ENCODE measurements around the gene APOA1. TPM values are rescaled to one million over a fixed set of nuclear protein-coding genes. Genes with fewer than 3 reads are reported as not detected.

APOA1 gene
- total and polyA plus RNA-seq, 3 donors from 2014 or later: 617 to 2,741 (median 2,156) TPM

DNA sequence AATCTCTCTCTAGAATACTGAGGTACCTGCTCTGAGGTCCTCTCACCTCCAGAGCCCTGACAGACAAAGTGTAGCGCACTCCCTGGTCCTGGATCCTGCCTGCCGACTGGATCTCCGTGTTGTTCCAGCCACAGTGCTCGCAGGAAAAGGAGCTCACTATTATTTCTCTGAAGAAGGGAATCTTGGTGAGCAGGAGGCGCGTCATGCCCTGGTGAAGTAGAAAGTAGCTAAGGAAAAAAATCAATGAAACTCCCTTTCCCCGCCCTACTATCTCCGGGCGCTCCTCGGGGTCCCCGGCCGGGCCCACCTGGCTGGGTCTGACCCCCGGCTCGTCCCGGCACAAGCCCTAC lies 50.0 kb downstream of the APOA1 start:
- peak; percentile 20 for DNase-seq
- no peaks in the 10 kb centered on the region for H3K36me3 ChIP-seq (ENCODE audit: low read depth, missing control alignments)
- H3K9me3 ChIP-seq: no peaks in the 10 kb centered on the region
- intact Hi-C loops (cut with DNase I; ENCODE audit: low total_unique reads): no loop called here
- TF ChIP-seq, protein P1, sequence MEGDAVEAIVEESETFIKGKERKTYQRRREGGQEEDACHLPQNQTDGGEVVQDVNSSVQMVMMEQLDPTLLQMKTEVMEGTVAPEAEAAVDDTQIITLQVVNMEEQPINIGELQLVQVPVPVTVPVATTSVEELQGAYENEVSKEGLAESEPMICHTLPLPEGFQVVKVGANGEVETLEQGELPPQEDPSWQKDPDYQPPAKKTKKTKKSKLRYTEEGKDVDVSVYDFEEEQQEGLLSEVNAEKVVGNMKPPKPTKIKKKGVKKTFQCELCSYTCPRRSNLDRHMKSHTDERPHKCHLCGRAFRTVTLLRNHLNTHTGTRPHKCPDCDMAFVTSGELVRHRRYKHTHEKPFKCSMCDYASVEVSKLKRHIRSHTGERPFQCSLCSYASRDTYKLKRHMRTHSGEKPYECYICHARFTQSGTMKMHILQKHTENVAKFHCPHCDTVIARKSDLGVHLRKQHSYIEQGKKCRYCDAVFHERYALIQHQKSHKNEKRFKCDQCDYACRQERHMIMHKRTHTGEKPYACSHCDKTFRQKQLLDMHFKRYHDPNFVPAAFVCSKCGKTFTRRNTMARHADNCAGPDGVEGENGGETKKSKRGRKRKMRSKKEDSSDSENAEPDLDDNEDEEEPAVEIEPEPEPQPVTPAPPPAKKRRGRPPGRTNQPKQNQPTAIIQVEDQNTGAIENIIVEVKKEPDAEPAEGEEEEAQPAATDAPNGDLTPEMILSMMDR (IDR thresholded peaks at IDR 0.05): no peak
- no peak for TF ChIP-seq POLR2A (IDR thresholded peaks at IDR 0.05)
- H3K27me3 ChIP-seq: no peaks in the 10 kb centered on the region
- H3K27ac ChIP-seq: peak overlapping the region; percentile 61 to 84
- H3K4me3 ChIP-seq: peak overlapping the region; percentile 98 to 99
- peaks cover 11% of the 10 kb centered on the region for H3K4me1 ChIP-seq
- WGBS, 2 donors: 0% methylated on average over 15 of the region's 15 CpGs

DNA sequence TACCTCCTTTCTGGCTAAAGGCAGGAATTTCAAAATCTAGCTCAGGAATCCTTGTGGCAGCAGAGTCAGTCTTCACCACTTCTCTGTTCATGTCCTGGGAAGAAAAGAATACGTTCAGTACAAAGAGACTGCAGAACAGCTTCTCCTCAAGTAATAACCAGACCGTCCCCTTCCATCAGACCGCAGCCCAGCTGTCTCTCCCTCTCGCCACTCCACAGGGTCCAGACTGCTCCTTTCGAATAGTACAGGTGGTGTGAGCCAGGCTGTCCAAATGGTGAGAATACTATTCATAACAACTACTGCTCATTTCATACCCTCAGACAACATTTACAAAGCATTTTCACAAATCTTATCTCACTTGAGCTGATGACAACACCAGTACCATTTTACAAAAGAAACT lies 50.5 kb downstream of the APOA1 start:
- Histone ChIP-seq H3K27me3 (no peaks in the 10 kb centered on the region), H3K9me3 (no peaks in the 10 kb centered on the region), H3K36me3 (ENCODE audit: low read depth, missing control alignments) (no peaks in the 10 kb centered on the region), H3K27ac (no peak overlapping the region), H3K4me3 (peak overlapping the region; percentile 98 to 99), H3K4me1 (peaks cover 11% of the 10 kb centered on the region)
- TF ChIP-seq POLR2A (IDR thresholded peaks at IDR 0.05): no peak
- TF ChIP-seq, protein P1 (IDR thresholded peaks at IDR 0.05): no peak
- 48 to 58% methylated on average over 5 of the region's 5 CpGs for WGBS, 2 donors
- intact Hi-C loops (cut with DNase I; ENCODE audit: low total_unique reads): no loop called here
- no peak for DNase-seq

DNA sequence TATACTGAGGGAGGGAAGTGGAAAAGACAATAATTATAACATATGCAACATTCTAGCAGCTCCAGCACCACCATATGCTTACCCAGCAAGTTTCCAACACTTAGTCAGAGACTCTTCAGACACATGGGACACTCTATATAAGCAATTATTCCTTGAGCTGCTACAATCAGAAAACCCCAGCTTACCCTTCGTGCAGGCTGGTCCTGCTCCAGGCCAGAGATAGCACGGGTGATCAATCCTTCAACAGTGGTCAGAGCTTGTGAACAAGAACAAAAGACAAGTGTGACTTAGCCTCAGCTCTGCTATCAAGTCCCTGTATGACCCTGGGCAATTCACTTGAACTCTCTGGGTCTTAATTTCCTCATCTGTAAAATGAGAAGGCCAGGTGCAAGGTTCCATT lies 51.1 kb downstream of the APOA1 start:
- Histone ChIP-seq H3K36me3 (ENCODE audit: low read depth, missing control alignments) (no peaks in the 10 kb centered on the region), H3K4me1 (peaks cover 8% of the 10 kb centered on the region), H3K9me3 (no peaks in the 10 kb centered on the region), H3K27ac (no peak overlapping the region), H3K4me3 (no peak overlapping the region), H3K27me3 (no peaks in the 10 kb centered on the region)
- DNase-seq: no peak
- WGBS, 2 donors: 77 to 86% methylated on average over 2 of the region's 2 CpGs
- intact Hi-C loops (cut with DNase I; ENCODE audit: low total_unique reads): no loop called here
- TF ChIP-seq, protein P1 (IDR thresholded peaks at IDR 0.05): no peak
- TF ChIP-seq POLR2A (IDR thresholded peaks at IDR 0.05): no peak

Other genes with a start within 250 kb of the APOA1 start
- 10 to 100 TPM; 25.9 to 32.0 TPM for gene BUD13, start 64.6 kb downstream of the APOA1 start, total RNA-seq
- 47.2 TPM for gene BUD13, start 64.6 kb downstream of the APOA1 start, polyA plus RNA-seq (ENCODE audit: insufficient read depth, low read depth, low replicate concordance)
- 10 to 100 TPM; 44.4 to 68.0 TPM for gene ZPR1, start 49.6 kb downstream of the APOA1 start, total RNA-seq
- gene ZPR1, start 49.6 kb downstream of the APOA1 start, polyA plus RNA-seq (ENCODE audit: insufficient read depth, low read depth, low replicate concordance): 138 TPM
- under 1 TPM in 1 of 2 donors, not detected in 1; 0.24 TPM for gene APOA5, start 45.7 kb downstream of the APOA1 start, total RNA-seq
- gene APOA5, start 45.7 kb downstream of the APOA1 start, polyA plus RNA-seq (ENCODE audit: insufficient read depth, low read depth, low replicate concordance): not detected
- not detected for gene APOA4, start 14.3 kb downstream of the APOA1 start, total RNA-seq
- gene APOA4, start 14.3 kb downstream of the APOA1 start, polyA plus RNA-seq (ENCODE audit: insufficient read depth, low read depth, low replicate concordance): not detected
- under 1 TPM in 1 of 2 donors, not detected in 1; 0.81 TPM for gene APOC3, start 7.7 kb downstream of the APOA1 start, total RNA-seq
- 4.0 TPM for gene APOC3, start 7.7 kb downstream of the APOA1 start, polyA plus RNA-seq (ENCODE audit: insufficient read depth, low read depth, low replicate concordance)

All from testis (tissue), 3 donors.